Measurements from ENCODE around the gene USP50. TPM values are rescaled to one million over a fixed set of nuclear protein-coding genes. Genes with fewer than 3 reads are reported as not detected.

Gene USP50
- total RNA-seq, 1 experiment from 2014 or later, result not detected

DNA sequence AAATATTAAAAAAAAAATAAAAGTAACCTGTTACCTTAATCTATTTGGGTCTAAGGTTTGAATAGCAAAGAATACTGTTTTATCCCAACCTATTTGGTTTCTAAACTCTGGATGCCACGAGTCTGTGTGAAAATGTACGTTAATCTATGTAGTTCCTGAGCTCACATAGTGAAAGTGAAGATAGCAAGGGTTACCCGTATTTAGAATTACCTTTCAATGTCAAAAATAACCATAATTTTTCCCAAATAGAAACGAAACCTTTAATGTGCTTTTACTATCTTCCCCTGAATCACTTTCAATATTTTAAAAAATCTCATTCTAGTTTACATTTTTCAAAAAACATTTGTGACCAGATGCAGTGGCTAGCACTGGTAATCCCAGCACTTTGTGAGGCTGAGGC lies 5.8 kb upstream of the USP50 start:
- no peak overlapping the region for H3K23ac ChIP-seq (ENCODE audit: insufficient read length, low read depth, low read length)
- no peaks in the 10 kb centered on the region for H4K20me1 ChIP-seq (ENCODE audit: control insufficient read depth, insufficient read depth, insufficient read length)
- no peak overlapping the region for H2BK15ac ChIP-seq (ENCODE audit: low read depth, low read length)
- H2BK20ac ChIP-seq (ENCODE audit: low read depth, low read length, poor library complexity, severe bottlenecking), result no peak overlapping the region
- no peaks in the 10 kb centered on the region for H3K4me1 ChIP-seq (ENCODE audit: insufficient read depth, low read length)
- no peak overlapping the region for H4K8ac ChIP-seq (replicated peaks; ENCODE audit: insufficient read length, low read depth, low read length)
- H2BK120ac ChIP-seq (ENCODE audit: low read depth, low read length, poor library complexity, severe bottlenecking), result no peak overlapping the region
- no peaks in the 10 kb centered on the region for H3K79me1 ChIP-seq (ENCODE audit: insufficient read depth, low read depth, low read length, poor library complexity, severe bottlenecking)
- H2AFZ ChIP-seq (ENCODE audit: low read length), result no peak overlapping the region
- no peak overlapping the region for H3T11ph ChIP-seq (ENCODE audit: low read length)
- Mint-ChIP-seq H3K36me3 (ENCODE audit: insufficient read depth in 1 of 3, low read depth in 3 of 3) (peaks cover 0 to 5% (median 2%) of the 10 kb centered on the region in 3 experiments; a peak in 2 of 7 replicates), H3K4me3 (no peak overlapping the region), H3K27ac (no peak overlapping the region), H3K9me3 (no peaks in the 10 kb centered on the region; a peak in 1 of 5 replicates), H3K27me3 (ENCODE audit: low read depth) (peaks cover 2% of the 10 kb centered on the region), H3K4me1 (peaks cover 4 to 5% of the 10 kb centered on the region in 2 experiments; a peak in 3 of 4 replicates)
- no peaks in the 10 kb centered on the region for H3K27me3 ChIP-seq (ENCODE audit: insufficient read depth, low read length)
- no peaks in the 10 kb centered on the region for H3K23me2 ChIP-seq (ENCODE audit: insufficient read length, low read depth, low read length, poor library complexity, severe bottlenecking)
- no peak overlapping the region for H3K9ac ChIP-seq (ENCODE audit: extremely low read depth, insufficient read length, low read length)
- H3K14ac ChIP-seq (ENCODE audit: insufficient read depth, low read length), result no peak overlapping the region
- no peak overlapping the region for H3K4me2 ChIP-seq (ENCODE audit: insufficient read depth, insufficient read length, low read length)
- no peaks in the 10 kb centered on the region for H3K9me3 ChIP-seq (ENCODE audit: control insufficient read depth, low read depth, low read length)
- H3K79me2 ChIP-seq (ENCODE audit: insufficient read depth, low read length), result no peaks in the 10 kb centered on the region
- H2BK5ac ChIP-seq (ENCODE audit: insufficient read length, low read length), result no peak overlapping the region
- no peak overlapping the region for H2BK12ac ChIP-seq (ENCODE audit: insufficient read length, low read depth, low read length)
- no CpG with 5 or more reads among the region's 4 CpGs for WGBS (ENCODE audit: extremely low coverage, insufficient read length, low lambda C conversion rate)
- H3K27ac ChIP-seq (ENCODE audit: insufficient read length, low read depth, low read length), result no peak overlapping the region
- H3K4ac ChIP-seq (ENCODE audit: low read depth, low read length), result no peak overlapping the region
- H3K56ac ChIP-seq (ENCODE audit: insufficient read length, low read depth, low read length), result no peak overlapping the region
- no peak overlapping the region for H4K91ac ChIP-seq (ENCODE audit: insufficient read length, low read depth, low read length)
- DNase-seq, result no peak
- no peak overlapping the region for H4K5ac ChIP-seq (ENCODE audit: insufficient read length, low read depth, low read length)
- H2AK5ac ChIP-seq (ENCODE audit: insufficient read length, low read length), result no peak overlapping the region
- TF ChIP-seq, protein P1, sequence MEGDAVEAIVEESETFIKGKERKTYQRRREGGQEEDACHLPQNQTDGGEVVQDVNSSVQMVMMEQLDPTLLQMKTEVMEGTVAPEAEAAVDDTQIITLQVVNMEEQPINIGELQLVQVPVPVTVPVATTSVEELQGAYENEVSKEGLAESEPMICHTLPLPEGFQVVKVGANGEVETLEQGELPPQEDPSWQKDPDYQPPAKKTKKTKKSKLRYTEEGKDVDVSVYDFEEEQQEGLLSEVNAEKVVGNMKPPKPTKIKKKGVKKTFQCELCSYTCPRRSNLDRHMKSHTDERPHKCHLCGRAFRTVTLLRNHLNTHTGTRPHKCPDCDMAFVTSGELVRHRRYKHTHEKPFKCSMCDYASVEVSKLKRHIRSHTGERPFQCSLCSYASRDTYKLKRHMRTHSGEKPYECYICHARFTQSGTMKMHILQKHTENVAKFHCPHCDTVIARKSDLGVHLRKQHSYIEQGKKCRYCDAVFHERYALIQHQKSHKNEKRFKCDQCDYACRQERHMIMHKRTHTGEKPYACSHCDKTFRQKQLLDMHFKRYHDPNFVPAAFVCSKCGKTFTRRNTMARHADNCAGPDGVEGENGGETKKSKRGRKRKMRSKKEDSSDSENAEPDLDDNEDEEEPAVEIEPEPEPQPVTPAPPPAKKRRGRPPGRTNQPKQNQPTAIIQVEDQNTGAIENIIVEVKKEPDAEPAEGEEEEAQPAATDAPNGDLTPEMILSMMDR (conservative IDR thresholded peaks at IDR 0.05), result no peak
- no peak overlapping the region for H3K18ac ChIP-seq (ENCODE audit: insufficient read length, low read depth, low read length)

Measured in H9 (cell line).